AG04450 (cell line): ENCODE data around the gene TMEM273. TPM values are rescaled to one million over a fixed set of nuclear protein-coding genes. Genes with fewer than 3 reads are reported as not detected.
A peak's percentile ranks its signal among the peaks of the same experiment; 100 is the strongest.

ENCODE experiments used
- CTCF ChIA-PET: fragments of 300-600, 350-600 bp; formaldehyde crosslinking; extraction: SDS; loops from one replicate; lab custom pipeline; 2022; ENCODE audit warnings: antibody characterized with exemption, inconsistent platforms; lab: Charles Lee
- POLR2A ChIA-PET: fragments of 350-600 bp; formaldehyde crosslinking; extraction: SDS; loops from one replicate; lab custom pipeline; 2021; ENCODE audit warnings: antibody characterized with exemption, inconsistent platforms; lab: Yijun Ruan, JAX
- DNase-seq: peaks from one replicate; pipeline ENCODE4 v3.0.0-alpha.2; 2011; ENCODE audit warnings: low read depth, low spot score
- H3K27ac ChIP-seq: one replicate; pipeline ENCODE4 v1.5.1; 2012; ENCODE audit warnings: low read depth, low read length, control low read depth
- H3K27me3 ChIP-seq: one replicate; pipeline ENCODE4 v1.6.0; 2012; ENCODE audit warnings: low read length; ENCODE audit not compliant: control insufficient read depth, insufficient read depth
- H3K4me3 ChIP-seq: 2 replicates; pipeline ENCODE4 v1.5.1; 2011; ENCODE audit warnings: mild to moderate bottlenecking, low read depth, low read length, control low read depth
- H3K9me3 ChIP-seq: 2 replicates; pipeline ENCODE4 v1.5.1; 2012; ENCODE audit warnings: low read length; ENCODE audit not compliant: control insufficient read depth, insufficient read depth
- polyA plus RNA-seq: library from polyadenylated mRNA; depleted of rRNA; stranded (reverse); fragments of >200 nt; gene quantifications from 2 replicates; pipeline ENCODE4 v1.2.3, GENCODE V29; 2011
- TF ChIP-seq, protein P1 (sequence below): IDR thresholded peaks from 2 replicates; pipeline ENCODE4 v1.5.1; 2011; ENCODE audit warnings: low read depth, low read length, control low read depth, inconsistent platforms

The TMEM273 gene
- polyA plus RNA-seq, 1 experiment, result not detected

DNA sequence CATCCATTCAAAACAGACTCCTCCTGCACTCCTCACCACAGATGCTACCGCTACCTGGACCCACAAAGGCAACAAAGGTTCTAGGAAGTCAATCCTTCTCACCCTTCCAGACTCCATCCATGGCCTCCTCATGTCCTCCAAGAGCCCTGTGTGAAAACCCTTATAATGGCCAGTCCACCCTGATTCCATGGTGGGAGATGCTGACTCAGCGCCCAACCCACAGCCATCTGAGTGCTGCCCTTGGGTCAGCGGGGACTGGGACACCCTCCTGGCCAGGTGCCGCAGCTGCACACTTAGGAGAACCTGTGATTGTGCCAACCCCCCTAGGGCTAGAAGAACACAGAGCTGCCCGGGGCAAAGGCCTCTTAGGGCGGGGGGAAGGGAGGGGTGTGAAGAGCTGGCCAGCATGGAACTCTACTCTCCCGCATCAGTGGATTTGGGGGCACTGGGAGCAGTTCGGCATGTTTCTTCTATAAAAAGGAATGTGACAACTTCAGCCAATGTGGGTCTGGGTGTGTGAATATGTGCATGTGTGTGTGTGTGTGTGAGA, 25.4 kb downstream of the TMEM273 start:
- no peak for DNase-seq
- POLR2A ChIA-PET, result interaction anchor here (0.6 kb wide), 1 partner anchor 9 kb away, joined by 3 read pairs; no protein-coding TSS in a partner anchor
- TF ChIP-seq, protein P1, sequence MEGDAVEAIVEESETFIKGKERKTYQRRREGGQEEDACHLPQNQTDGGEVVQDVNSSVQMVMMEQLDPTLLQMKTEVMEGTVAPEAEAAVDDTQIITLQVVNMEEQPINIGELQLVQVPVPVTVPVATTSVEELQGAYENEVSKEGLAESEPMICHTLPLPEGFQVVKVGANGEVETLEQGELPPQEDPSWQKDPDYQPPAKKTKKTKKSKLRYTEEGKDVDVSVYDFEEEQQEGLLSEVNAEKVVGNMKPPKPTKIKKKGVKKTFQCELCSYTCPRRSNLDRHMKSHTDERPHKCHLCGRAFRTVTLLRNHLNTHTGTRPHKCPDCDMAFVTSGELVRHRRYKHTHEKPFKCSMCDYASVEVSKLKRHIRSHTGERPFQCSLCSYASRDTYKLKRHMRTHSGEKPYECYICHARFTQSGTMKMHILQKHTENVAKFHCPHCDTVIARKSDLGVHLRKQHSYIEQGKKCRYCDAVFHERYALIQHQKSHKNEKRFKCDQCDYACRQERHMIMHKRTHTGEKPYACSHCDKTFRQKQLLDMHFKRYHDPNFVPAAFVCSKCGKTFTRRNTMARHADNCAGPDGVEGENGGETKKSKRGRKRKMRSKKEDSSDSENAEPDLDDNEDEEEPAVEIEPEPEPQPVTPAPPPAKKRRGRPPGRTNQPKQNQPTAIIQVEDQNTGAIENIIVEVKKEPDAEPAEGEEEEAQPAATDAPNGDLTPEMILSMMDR, result no peak
- no peaks in the 10 kb centered on the region; the same call in 1 of the 2 replicates for H3K9me3 ChIP-seq
- CTCF ChIA-PET, result interaction anchor here (0.6 to 5.8 kb wide), 7 partner anchors 16 to 505 kb away, joined by 5 to 34 read pairs (median 9); no protein-coding TSS in a partner anchor
- H3K27ac ChIP-seq, result no peak overlapping the region
- H3K4me3 ChIP-seq, result no peak overlapping the region
- no peaks in the 10 kb centered on the region for H3K27me3 ChIP-seq

DNA sequence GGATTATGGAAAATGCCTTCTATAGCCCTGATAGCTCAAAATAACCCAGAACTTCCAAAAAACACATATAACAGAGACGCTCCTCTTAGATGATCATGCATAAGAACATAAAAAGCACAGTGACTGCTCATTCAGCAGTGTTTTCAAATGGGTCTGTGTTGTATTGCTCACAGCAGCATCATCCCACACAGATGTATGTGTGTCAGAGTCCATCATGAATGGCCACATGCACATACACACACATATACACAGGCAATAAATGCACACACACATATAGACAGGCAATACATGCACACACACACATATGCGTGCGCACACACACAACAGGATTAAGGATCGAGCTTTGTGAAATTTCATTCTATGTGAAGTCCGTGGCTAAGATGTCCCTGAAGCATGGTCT, 26.1 kb downstream of the TMEM273 start:
- no peak overlapping the region for H3K27ac ChIP-seq
- DNase-seq, result no peak
- H3K27me3 ChIP-seq, result no peaks in the 10 kb centered on the region
- H3K9me3 ChIP-seq, result no peaks in the 10 kb centered on the region; the same call in 1 of the 2 replicates
- TF ChIP-seq, protein P1, result no peak
- ChIA-PET POLR2A (interaction anchor here (1.3 kb wide), 1 partner anchor 18 kb away, joined by 4 read pairs; no protein-coding TSS in a partner anchor), CTCF (interaction anchor here (0.6 to 5.8 kb wide), 23 partner anchors 10 to 504 kb away, joined by 3 to 34 read pairs (median 5); no protein-coding TSS in a partner anchor)
- no peak overlapping the region for H3K4me3 ChIP-seq

DNA sequence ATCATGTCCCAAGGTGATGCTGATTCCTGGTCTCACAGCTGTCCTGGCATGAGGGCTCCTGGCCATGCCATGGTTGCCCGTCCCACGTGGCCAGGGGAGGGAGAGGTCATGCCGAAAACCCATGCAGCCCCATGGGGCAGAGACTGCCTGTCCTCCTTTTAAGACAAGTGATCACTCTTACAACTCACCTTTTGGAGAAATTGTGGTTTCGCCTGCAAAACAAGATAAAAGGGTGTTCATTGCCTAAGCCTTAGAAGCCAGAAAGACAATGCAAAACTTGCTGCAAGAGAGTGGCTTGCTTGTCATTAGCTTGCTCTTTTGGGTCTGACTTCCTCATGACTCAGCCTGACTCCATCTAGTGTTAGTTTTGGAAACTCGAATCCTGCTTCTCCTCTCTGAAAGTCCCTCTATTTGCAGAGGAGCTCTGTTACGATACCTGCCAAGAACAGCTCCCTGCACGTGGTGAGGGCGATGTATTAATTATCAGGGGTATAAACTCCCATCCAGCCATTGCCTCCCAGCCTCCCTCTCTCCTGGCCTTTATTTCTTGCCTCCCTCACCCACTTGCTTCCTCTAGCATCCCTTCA, 26.7 kb downstream of the TMEM273 start:
- CTCF ChIA-PET, result interaction anchor here (0.6 to 5.8 kb wide), 24 partner anchors 10 to 504 kb away, joined by 3 to 34 read pairs (median 4); no protein-coding TSS in a partner anchor
- H3K27me3 ChIP-seq, result no peaks in the 10 kb centered on the region
- POLR2A ChIA-PET, result interaction anchor here (1.3 kb wide), 1 partner anchor 18 kb away, joined by 4 read pairs; no protein-coding TSS in a partner anchor
- H3K27ac ChIP-seq, result no peak overlapping the region
- H3K4me3 ChIP-seq, result no peak overlapping the region
- no peak for DNase-seq
- TF ChIP-seq, protein P1, result peak; percentile 64
- no peaks in the 10 kb centered on the region; the same call in 1 of the 2 replicates for H3K9me3 ChIP-seq

DNA sequence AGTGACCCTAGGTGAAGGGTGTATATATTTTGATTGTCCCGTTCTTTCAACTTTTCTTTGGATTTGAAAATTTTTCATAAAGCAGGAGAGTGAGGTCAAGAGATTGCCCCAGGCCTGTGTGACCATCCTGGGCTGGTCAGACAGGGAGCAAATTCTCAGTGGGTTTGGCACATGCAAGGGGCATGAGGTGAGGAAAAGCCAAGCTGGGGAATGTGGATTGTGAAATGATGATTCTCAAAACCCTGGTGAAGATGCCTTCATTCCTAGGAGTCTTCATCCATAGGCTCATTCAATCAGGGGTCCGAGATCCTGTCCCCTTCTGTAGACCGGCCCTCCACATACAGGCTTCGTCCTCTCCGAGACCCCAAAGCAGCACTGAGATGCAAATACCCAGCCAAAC, 27.4 kb downstream of the TMEM273 start:
- no peak overlapping the region for H3K4me3 ChIP-seq
- POLR2A ChIA-PET, result interaction anchor here (1.3 kb wide), 1 partner anchor 17 kb away, joined by 4 read pairs; no protein-coding TSS in a partner anchor
- CTCF ChIA-PET, result interaction anchor here (0.8 to 5.8 kb wide), 7 partner anchors 37 to 503 kb away, joined by 3 to 34 read pairs (median 4); no protein-coding TSS in a partner anchor
- H3K9me3 ChIP-seq, result no peaks in the 10 kb centered on the region; the same call in 1 of the 2 replicates
- DNase-seq, result no peak
- TF ChIP-seq, protein P1, result no peak
- no peaks in the 10 kb centered on the region for H3K27me3 ChIP-seq
- H3K27ac ChIP-seq, result no peak overlapping the region
